Esophagus squamous epithelium (tissue), 4 donors: ENCODE data around the gene ZNF800.

Experiments
- CTCF ChIP-seq, 6 experiments: fragments of 450-650 bp in 4 of 6; fragments of 200-600 bp in 2 of 6; sonication (generic) in 2 of 6; IDR thresholded peaks; one replicate each; pipeline ENCODE4 v1.5.1; 2016 to 2019; ENCODE audit warnings: antibody characterized with exemption in 6 of 6, mild to moderate bottlenecking in 4 of 6, moderate library complexity in 4 of 6
- POLR2A ChIP-seq, 4 donors: fragments of 450-650 bp; IDR thresholded peaks; one replicate each; pipeline ENCODE4 v1.6.1; 2017; ENCODE audit warnings: antibody characterized with exemption in 4 of 4, mild to moderate bottlenecking in 4 of 4, moderate library complexity in 3 of 4

- no peak for TF ChIP-seq CTCF (IDR thresholded peaks at IDR 0.05)
- TF ChIP-seq POLR2A (IDR thresholded peaks at IDR 0.05) = no peak
Measured at GRCh38 chr7:127320974-127321373, 71.5 kb downstream of the ZNF800 start.
